ENCODE measurements around the gene TUBB4B.

GRCh38 chr9:137265496-137266161 lies 24.5 kb downstream of the TUBB4B start:
- TF ChIP-seq ZNF114 (CRISPR knock-in tag; IDR thresholded peaks at IDR 0.05) (no peak), POLR2AphosphoS5 (IDR thresholded peaks at IDR 0.05; ENCODE audit: low read depth) (no peak), CTCF (conservative IDR thresholded peaks at IDR 0.05; ENCODE audit: low read depth in 2 of 2) (no peak), EZH2 (IDR thresholded peaks at IDR 0.05; ENCODE audit: low read depth, unreplicated experiment) (no peak)

Measured in GM23338 (cell line).